ENCODE results near the gene UBL7.

GRCh38 chr15:74499366-74499765 lies 38.4 kb upstream of the UBL7 start:
- no peak for TF ChIP-seq EZH2 (IDR thresholded peaks at IDR 0.05; ENCODE audit: borderline replicate concordance, low read length)
- TF ChIP-seq CTCF (IDR thresholded peaks at IDR 0.05; ENCODE audit: low read length): no peak

Measured in OCI-LY1 (cell line).